Natural killer cell treated with Interleukin-12 subunit alpha and Interleukin-12 subunit beta and Interleukin-15 and Interleukin-18, amount 100 ng/mL, for 72 hours (primary cell): ENCODE results near the gene TMEM198. TPM values are rescaled to one million over a fixed set of nuclear protein-coding genes. Genes with fewer than 3 reads are reported as not detected.

Experiments
- ATAC-seq, 2 donors: fragments of 150-1000 bp; cut with Tn5 transposase in 1 of 2; sonication (Bioruptor Pico), chemical (Tn5 transposase) in 1 of 2; 2 replicates each; pipeline ENCODE4 v1.10.0; 2021
- DNase-seq: peaks from one replicate; pipeline ENCODE4 v3.0.0; 2022; ENCODE audit warnings: low spot score
- H3K27ac Mint-ChIP-seq, 2 donors: 1 replicate in 1 of 2; 2 replicates in 1 of 2; pipeline ENCODE4 v1.8.0; 2022; ENCODE audit warnings: mixed read lengths in 2 of 2, mild to moderate bottlenecking in 1 of 2, moderate library complexity in 1 of 2
- H3K27me3 Mint-ChIP-seq, 2 donors: 1 replicate in 1 of 2; 2 replicates in 1 of 2; pipeline ENCODE4 v1.8.0; 2022; ENCODE audit warnings: mixed read lengths in 2 of 2
- H3K36me3 Mint-ChIP-seq: one replicate; pipeline ENCODE4 v1.8.0; 2022; ENCODE audit warnings: mixed read lengths
- H3K4me1 Mint-ChIP-seq, 2 donors: 1 replicate in 1 of 2; 2 replicates in 1 of 2; pipeline ENCODE4 v1.8.0; 2022; ENCODE audit warnings: low read depth in 2 of 2, mixed read lengths in 2 of 2, mild to moderate bottlenecking in 1 of 2
- H3K4me3 Mint-ChIP-seq: one replicate; pipeline ENCODE4 v1.8.0; 2022; ENCODE audit warnings: mixed read lengths
- H3K9me3 Mint-ChIP-seq: 2 replicates; pipeline ENCODE4 v1.8.0; 2022; ENCODE audit warnings: mixed read lengths
- total RNA-seq, 2 donors: library from RNA; stranded (reverse); gene quantifications; one replicate each; pipeline ENCODE4 v1.2.3, GENCODE V29; 2022

Gene TMEM198
- total RNA-seq, 2 donors from 2014 or later: 3.6 to 7.6 TPM

GRCh38 chr2:219552382-219553167, 8.7 kb downstream of the TMEM198 start:
- ATAC-seq: peak; percentile 92 to 94
- Mint-ChIP-seq H3K4me1 (peaks cover 0 to 4% of the 10 kb centered on the region in 2 donors), H3K27me3 (peaks cover 14 to 16% of the 10 kb centered on the region in 2 donors), H3K4me3 (peak overlapping the region; percentile 82), H3K27ac (no peak overlapping the region), H3K9me3 (no peaks in the 10 kb centered on the region), H3K36me3 (no peaks in the 10 kb centered on the region)
- peak; percentile 90 for DNase-seq

GRCh38 chr2:219553168-219553417, 9.3 kb downstream of the TMEM198 start:
- peaks cover 0 to 4% of the 10 kb centered on the region in 2 donors for H3K4me1 Mint-ChIP-seq
- DNase-seq (no peak), ATAC-seq (no peak)
- H3K4me3 Mint-ChIP-seq: peak overlapping the region; percentile 36
- H3K9me3 Mint-ChIP-seq: no peaks in the 10 kb centered on the region
- no peak overlapping the region for H3K27ac Mint-ChIP-seq
- H3K27me3 Mint-ChIP-seq: peaks cover 12 to 16% of the 10 kb centered on the region in 2 donors
- no peaks in the 10 kb centered on the region for H3K36me3 Mint-ChIP-seq

- peak; percentile 44 for DNase-seq
- no peak overlapping the region for H3K27ac Mint-ChIP-seq
- peaks cover 8 to 12% of the 10 kb centered on the region in 2 donors for H3K27me3 Mint-ChIP-seq
- no peaks in the 10 kb centered on the region for H3K9me3 Mint-ChIP-seq
- no peaks in the 10 kb centered on the region for H3K36me3 Mint-ChIP-seq
- H3K4me1 Mint-ChIP-seq: peaks cover 0 to 4% of the 10 kb centered on the region in 2 donors
- no peak for ATAC-seq
- peak overlapping the region; percentile 36 for H3K4me3 Mint-ChIP-seq
These were observed 9.7 kb downstream of the TMEM198 start for GRCh38 chr2:219553463-219553963.

GRCh38 chr2:219554350-219554749, 10.5 kb downstream of the TMEM198 start:
- Mint-ChIP-seq H3K27me3 (peaks cover 7 to 9% of the 10 kb centered on the region in 2 donors), H3K4me1 (peaks cover 0 to 4% of the 10 kb centered on the region in 2 donors), H3K4me3 (peak overlapping the region; percentile 12), H3K36me3 (no peaks in the 10 kb centered on the region), H3K9me3 (no peaks in the 10 kb centered on the region), H3K27ac (no peak overlapping the region)
- DNase-seq: peak; percentile 54
- ATAC-seq: no peak

GRCh38 chr2:219555956-219556355, 12.1 kb downstream of the TMEM198 start:
- H3K36me3 Mint-ChIP-seq: no peaks in the 10 kb centered on the region
- ATAC-seq: no peak

GRCh38 chr2:219556413-219556812, 12.6 kb downstream of the TMEM198 start:
- DNase-seq (no peak), ATAC-seq (no peak)
- no peak overlapping the region for H3K4me3 Mint-ChIP-seq
- H3K9me3 Mint-ChIP-seq: no peaks in the 10 kb centered on the region
- no peak overlapping the region for H3K27ac Mint-ChIP-seq
- peaks cover 0 to 4% of the 10 kb centered on the region in 2 donors for H3K4me1 Mint-ChIP-seq
- H3K36me3 Mint-ChIP-seq: no peaks in the 10 kb centered on the region
- peaks cover 0 to 4% of the 10 kb centered on the region in 2 donors for H3K27me3 Mint-ChIP-seq

More at GRCh38 chr2:219555956-219556355, 12.1 kb downstream of the TMEM198 start:
- H3K27ac Mint-ChIP-seq: no peak overlapping the region
- no peak for DNase-seq
- H3K4me3 Mint-ChIP-seq: no peak overlapping the region
- no peaks in the 10 kb centered on the region for H3K9me3 Mint-ChIP-seq
- H3K27me3 Mint-ChIP-seq: peaks cover 3 to 6% of the 10 kb centered on the region in 2 donors
- peaks cover 0 to 4% of the 10 kb centered on the region in 2 donors for H3K4me1 Mint-ChIP-seq

- H3K9me3 Mint-ChIP-seq: no peaks in the 10 kb centered on the region
- no peaks in the 10 kb centered on the region for H3K36me3 Mint-ChIP-seq
- no peak overlapping the region for H3K4me3 Mint-ChIP-seq
- H3K27ac Mint-ChIP-seq: no peak overlapping the region
- peaks cover 0 to 4% of the 10 kb centered on the region in 2 donors for H3K27me3 Mint-ChIP-seq
- H3K4me1 Mint-ChIP-seq: no peaks in the 10 kb centered on the region
- ATAC-seq (no peak), DNase-seq (no peak)
These were observed 13.5 kb downstream of the TMEM198 start for GRCh38 chr2:219557320-219557719.

GRCh38 chr2:219557791-219558785, 14.3 kb downstream of the TMEM198 start:
- H3K4me1 Mint-ChIP-seq: no peaks in the 10 kb centered on the region
- peaks cover 0 to 4% of the 10 kb centered on the region in 2 donors for H3K27me3 Mint-ChIP-seq
- DNase-seq (no peak), ATAC-seq (peak; percentile 8 to 11)
- no peaks in the 10 kb centered on the region for H3K9me3 Mint-ChIP-seq
- no peaks in the 10 kb centered on the region for H3K36me3 Mint-ChIP-seq
- no peak overlapping the region for H3K4me3 Mint-ChIP-seq
- H3K27ac Mint-ChIP-seq: no peak overlapping the region

GRCh38 chr2:219559156-219559915, 15.5 kb downstream of the TMEM198 start:
- ATAC-seq (no peak), DNase-seq (no peak)
- Mint-ChIP-seq H3K4me3 (no peak overlapping the region), H3K36me3 (no peaks in the 10 kb centered on the region), H3K27me3 (peaks cover 0 to under 1% of the 10 kb centered on the region in 2 donors), H3K9me3 (no peaks in the 10 kb centered on the region), H3K4me1 (no peaks in the 10 kb centered on the region), H3K27ac (no peak overlapping the region)

GRCh38 chr2:219560037-219560892, 16.4 kb downstream of the TMEM198 start:
- H3K9me3 Mint-ChIP-seq: no peaks in the 10 kb centered on the region
- ATAC-seq (no peak), DNase-seq (no peak)
- H3K36me3 Mint-ChIP-seq: no peaks in the 10 kb centered on the region
- H3K27me3 Mint-ChIP-seq: peaks cover 0 to 6% of the 10 kb centered on the region in 2 donors
- H3K4me1 Mint-ChIP-seq: no peaks in the 10 kb centered on the region
- H3K27ac Mint-ChIP-seq: no peak overlapping the region
- H3K4me3 Mint-ChIP-seq: no peak overlapping the region

- Mint-ChIP-seq H3K36me3 (no peaks in the 10 kb centered on the region), H3K27me3 (peaks cover 0 to 7% of the 10 kb centered on the region in 2 donors), H3K9me3 (no peaks in the 10 kb centered on the region), H3K4me3 (no peak overlapping the region), H3K4me1 (no peaks in the 10 kb centered on the region), H3K27ac (no peak overlapping the region)
- ATAC-seq (no peak), DNase-seq (no peak)
These were observed 17.0 kb downstream of the TMEM198 start for GRCh38 chr2:219560893-219561178.

GRCh38 chr2:219561179-219562048, 17.6 kb downstream of the TMEM198 start:
- no peak overlapping the region for H3K4me3 Mint-ChIP-seq
- H3K4me1 Mint-ChIP-seq: no peaks in the 10 kb centered on the region
- H3K27ac Mint-ChIP-seq: no peak overlapping the region
- H3K36me3 Mint-ChIP-seq: no peaks in the 10 kb centered on the region
- peaks cover 0 to 11% of the 10 kb centered on the region in 2 donors for H3K27me3 Mint-ChIP-seq
- no peak for DNase-seq
- no peaks in the 10 kb centered on the region for H3K9me3 Mint-ChIP-seq
- ATAC-seq: no peak
